GM12878 (cell line): ENCODE results near the gene GPC3. TPM values are rescaled to one million over a fixed set of nuclear protein-coding genes. Genes with fewer than 3 reads are reported as not detected.

ENCODE experiments used
- ATAC-seq: fragments of 200-7000 bp; cut with Tn5 transposase; 3 replicates; pipeline ENCODE4 v1.9.1; 2020; ENCODE audit warnings: mild to moderate bottlenecking, moderate library complexity
- BruUV-seq: library from RNA; stranded (reverse); fragments of 400-500 nt; replicated peaks from 2 replicates; lab custom pipeline; 2021; lab: Mats Ljungman, UMichigan
- CTCF ChIA-PET: fragments of 300-600 bp; sonication (Branson Sonifier 250); formaldehyde crosslinking; extraction: SDS; loops from one replicate; lab custom pipeline; 2021; ENCODE audit warnings: inconsistent platforms; lab: Yijun Ruan, JAX
- POLR2A ChIA-PET: fragments of 350-600 bp; formaldehyde crosslinking; extraction: SDS; loops from one replicate; lab custom pipeline; 2021; ENCODE audit warnings: inconsistent platforms; lab: Charles Lee
- RAD21 ChIA-PET: fragments of 300-600 bp; sonication (Branson Sonifier 250); formaldehyde crosslinking; loops from one replicate; lab custom pipeline; 2023; ENCODE audit warnings: antibody characterized with exemption; ENCODE audit not compliant: unreplicated experiment; lab: Charles Lee
- SMC1A ChIA-PET: fragments of 300-600 bp; sonication (Branson Sonifier 250); formaldehyde crosslinking; loops from one replicate; lab custom pipeline; 2023; ENCODE audit not compliant: unreplicated experiment, uncharacterized antibody; lab: Charles Lee
- DNase-seq: peaks from one replicate; pipeline ENCODE4 v3.0.0-alpha.2; 2011; ENCODE audit warnings: low read depth, low spot score
- FAIRE-seq: peaks from 3 replicates; lab custom pipeline; 2011; peaks lifted over from hg19 to GRCh38; lab: Jason Lieb, UNC
- H2AFZ ChIP-seq: 2 replicates; pipeline ENCODE4 v1.6.0; 2011; ENCODE audit warnings: low read depth, low read length, control low read depth; ENCODE audit not compliant: control insufficient read depth
- H3K27ac ChIP-seq: 2 replicates; pipeline ENCODE4 v1.5.1; 2011; ENCODE audit warnings: control low read depth; ENCODE audit not compliant: control insufficient read depth, insufficient read depth
- H3K27me3 ChIP-seq, 2 experiments: replicated peaks in 1 of 2; 2 replicates each; pipeline versions ENCODE4 v1.6.0 to v1.6.1; 2011; ENCODE audit warnings: low read length in 1 of 2; ENCODE audit not compliant: control insufficient read depth in 2 of 2, insufficient read depth in 2 of 2
- H3K36me3 ChIP-seq, 2 experiments: 2 replicates each; pipeline ENCODE4 v1.5.1; 2011; ENCODE audit warnings: low read length in 1 of 2; ENCODE audit not compliant: control insufficient read depth in 2 of 2, insufficient read depth in 2 of 2
- H3K4me1 ChIP-seq: 2 replicates; pipeline ENCODE4 v1.6.1; 2011; ENCODE audit warnings: mild to moderate bottlenecking, low read length, moderate library complexity, mixed read lengths; ENCODE audit not compliant: control insufficient read depth, insufficient read depth
- H3K4me2 ChIP-seq: 2 replicates; pipeline ENCODE4 v1.6.0; 2011; ENCODE audit warnings: control low read depth; ENCODE audit not compliant: control insufficient read depth, insufficient read depth
- H3K4me3 ChIP-seq: fragments of 200-600 bp; sonication (generic); 2 replicates; pipeline ENCODE4 v1.5.1; 2016
- H3K79me2 ChIP-seq: 2 replicates; pipeline ENCODE4 v1.6.0; 2011; ENCODE audit warnings: low read length; ENCODE audit not compliant: control insufficient read depth, insufficient read depth
- H3K9ac ChIP-seq: 2 replicates; pipeline ENCODE4 v1.8.0; 2011; ENCODE audit warnings: low read length, control low read depth, mixed read lengths; ENCODE audit not compliant: control insufficient read depth, insufficient read depth
- H3K9me3 ChIP-seq: replicated peaks from 3 replicates; pipeline ENCODE4 v1.5.1; 2011; ENCODE audit warnings: mild to moderate bottlenecking, low read length; ENCODE audit not compliant: control insufficient read depth, insufficient read depth
- H4K20me1 ChIP-seq: 2 replicates; pipeline ENCODE4 v1.6.0; 2011; ENCODE audit not compliant: control insufficient read depth, insufficient read depth
- BACH1 ChIP-seq: fragments of 450-650 bp; IDR thresholded peaks from 2 replicates; pipeline ENCODE4 v1.6.1; 2017; ENCODE audit warnings: mild to moderate bottlenecking, borderline replicate concordance
- CREB1 ChIP-seq: IDR thresholded peaks from 2 replicates; pipeline ENCODE4 v1.6.1; 2012; ENCODE audit warnings: low read depth, mild to moderate bottlenecking, inconsistent platforms
- DPF2 ChIP-seq: fragments of 450-650 bp; IDR thresholded peaks from 2 replicates; pipeline ENCODE4 v1.6.1; 2017; ENCODE audit warnings: mild to moderate bottlenecking
- ESRRA ChIP-seq: IDR thresholded peaks from 2 replicates; pipeline ENCODE4 v1.6.1; 2012; ENCODE audit warnings: mild to moderate bottlenecking, low read length, improper control_type of control experiment
- LARP7 ChIP-seq: fragments of 450-650 bp; IDR thresholded peaks from 2 replicates; pipeline ENCODE4 v1.6.1; 2017; ENCODE audit warnings: mild to moderate bottlenecking
- MYC ChIP-seq: IDR thresholded peaks from 2 replicates; pipeline ENCODE4 v1.6.1; 2011; ENCODE audit warnings: mild to moderate bottlenecking, low read length, moderate library complexity, inconsistent platforms; ENCODE audit not compliant: insufficient read depth, insufficient replicate concordance, insufficient read length, severe bottlenecking
- NBN ChIP-seq: fragments of 450-650 bp; IDR thresholded peaks from 2 replicates; pipeline ENCODE4 v1.6.1; 2016
- PAX8 ChIP-seq: fragments of 450-650 bp; IDR thresholded peaks from 2 replicates; pipeline ENCODE4 v1.6.1; 2017; ENCODE audit warnings: mild to moderate bottlenecking, moderate library complexity
- PML ChIP-seq: IDR thresholded peaks from 2 replicates; pipeline ENCODE4 v1.6.1; 2012; ENCODE audit warnings: low read length, inconsistent platforms
- RAD51 ChIP-seq: fragments of 450-650 bp; IDR thresholded peaks from 2 replicates; pipeline ENCODE4 v1.6.1; 2016; ENCODE audit warnings: moderate library complexity, mild to moderate bottlenecking, inconsistent platforms
- ZNF217 ChIP-seq: fragments of 450-650 bp; IDR thresholded peaks from 2 replicates; pipeline ENCODE4 v1.6.1; 2017; ENCODE audit warnings: antibody characterized with exemption, mild to moderate bottlenecking
- ZNF622 ChIP-seq: fragments of 450-650 bp; IDR thresholded peaks from 2 replicates; pipeline ENCODE4 v1.6.1; 2017; ENCODE audit warnings: mild to moderate bottlenecking, inconsistent platforms
- WGBS: methylation state at CpG from one replicate; pipeline ENCODE4 v1.1.6; 2016; ENCODE audit warnings: low lambda C conversion rate; ENCODE audit not compliant: insufficient replicate concordance, insufficient coverage; ENCODE audit errors: missing lambda C conversion rate; 5-methylcytosine and 5-hydroxymethylcytosine counted together
- in situ Hi-C: fragments of 300-500 bp; cut with MboI; formaldehyde crosslinking; loops from 9 replicates; pipeline ENCODE4 v1.14.3; 2018; ENCODE audit warnings: mixed read lengths
- intact Hi-C: fragments of 100-400 bp; cut with micrococcal nuclease; formaldehyde crosslinking; loops from one replicate; pipeline ENCODE4 v1.14.2; 2022; ENCODE audit not compliant: unreplicated experiment
- polyA plus RNA-seq, 11 experiments: library from polyadenylated mRNA; depleted of rRNA in 4 of 11; unstranded in 6 of 11; stranded (reverse) in 5 of 11; fragments of >200 nt; fragmentation: Nextera tagmentation in 4 of 11; fragmentation: Illumina TruSeq in 1 of 11; extraction: Ambion mirVana in 4 of 11; extraction: Trizol in 1 of 11; gene quantifications; 1 replicate in 1 of 11; 2 replicates in 10 of 11; pipeline versions ENCODE4 v1.2.1 to v1.2.3, GENCODE V29; 2011 to 2016; ENCODE audit warnings: inconsistent platforms in 2 of 11, missing spikeins in 2 of 11, low read depth in 1 of 11
- total RNA-seq, 4 experiments: library from RNA; depleted of rRNA in 3 of 4; stranded (reverse); fragments of >200 nt in 3 of 4; fragmentation: Illumina TruSeq in 1 of 4; extraction: Trizol in 1 of 4; gene quantifications; 2 replicates each; pipeline versions ENCODE4 v1.2.1 to v1.2.3, GENCODE V29; 2013 to 2021
- TF ChIP-seq, protein P1 (sequence below): fragments of 450-650 bp; IDR thresholded peaks from 2 replicates; pipeline ENCODE4 v1.6.1; 2018; ENCODE audit warnings: borderline replicate concordance, mild to moderate bottlenecking; ENCODE audit not compliant: partially characterized antibody
- TF ChIP-seq, protein P2 (sequence below): IDR thresholded peaks from 2 replicates; pipeline ENCODE4 v1.6.1; 2012; ENCODE audit warnings: mild to moderate bottlenecking, low read depth, low read length
- TF ChIP-seq, protein P3 (sequence below): IDR thresholded peaks from 2 replicates; pipeline ENCODE4 v1.6.1; 2011; ENCODE audit warnings: borderline replicate concordance, low read depth, mild to moderate bottlenecking, moderate library complexity, mixed read lengths, low read length; ENCODE audit not compliant: insufficient read depth; ENCODE audit errors: extremely low read length

The GPC3 gene
- total and polyA plus RNA-seq, 10 of the 15 experiments (the other 5 are each of a cell fraction or from before 2014, with no cell fraction given) = 0.09 to 0.82 TPM; not detected in 8

DNA sequence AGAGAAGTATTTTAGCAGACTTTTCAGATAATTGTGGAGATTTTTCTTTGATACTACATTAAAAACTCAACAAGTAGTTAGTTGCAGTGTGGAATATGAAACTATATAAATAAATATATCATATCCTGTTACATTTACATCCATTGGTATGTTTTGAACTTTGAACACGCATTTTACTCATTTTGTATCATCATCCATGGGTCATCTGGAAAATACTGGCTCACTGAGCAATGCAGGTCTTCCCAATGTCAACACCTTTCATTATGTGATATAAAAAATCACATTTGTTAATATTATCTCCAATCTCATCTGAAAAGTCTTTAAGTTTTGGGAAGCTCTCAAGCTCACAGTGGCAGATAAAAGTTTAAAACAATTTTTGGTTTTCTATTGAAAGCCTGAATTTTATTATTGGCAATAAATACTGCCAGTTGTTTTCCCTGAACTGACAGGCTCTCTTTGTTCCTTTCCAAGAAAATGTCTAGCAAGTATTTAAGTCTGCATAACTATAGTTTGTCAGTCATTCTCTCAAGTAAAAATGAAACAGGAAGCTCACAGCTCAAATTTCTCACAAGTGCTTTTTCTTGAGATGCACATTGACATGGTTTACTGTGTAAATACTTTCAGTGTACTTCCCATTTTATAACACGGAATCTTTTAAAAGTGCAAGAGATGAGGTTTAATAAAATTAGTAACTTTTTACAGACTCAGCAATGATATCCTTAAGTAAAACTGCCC, 386.6 kb downstream of the GPC3 start:
- no peaks in the 10 kb centered on the region for H4K20me1 ChIP-seq
- no peak overlapping the region for H2AFZ ChIP-seq
- H3K4me2 ChIP-seq = no peak overlapping the region
- TF ChIP-seq BACH1 = no peak
- TF ChIP-seq RAD51 = no peak
- TF ChIP-seq, protein P1, sequence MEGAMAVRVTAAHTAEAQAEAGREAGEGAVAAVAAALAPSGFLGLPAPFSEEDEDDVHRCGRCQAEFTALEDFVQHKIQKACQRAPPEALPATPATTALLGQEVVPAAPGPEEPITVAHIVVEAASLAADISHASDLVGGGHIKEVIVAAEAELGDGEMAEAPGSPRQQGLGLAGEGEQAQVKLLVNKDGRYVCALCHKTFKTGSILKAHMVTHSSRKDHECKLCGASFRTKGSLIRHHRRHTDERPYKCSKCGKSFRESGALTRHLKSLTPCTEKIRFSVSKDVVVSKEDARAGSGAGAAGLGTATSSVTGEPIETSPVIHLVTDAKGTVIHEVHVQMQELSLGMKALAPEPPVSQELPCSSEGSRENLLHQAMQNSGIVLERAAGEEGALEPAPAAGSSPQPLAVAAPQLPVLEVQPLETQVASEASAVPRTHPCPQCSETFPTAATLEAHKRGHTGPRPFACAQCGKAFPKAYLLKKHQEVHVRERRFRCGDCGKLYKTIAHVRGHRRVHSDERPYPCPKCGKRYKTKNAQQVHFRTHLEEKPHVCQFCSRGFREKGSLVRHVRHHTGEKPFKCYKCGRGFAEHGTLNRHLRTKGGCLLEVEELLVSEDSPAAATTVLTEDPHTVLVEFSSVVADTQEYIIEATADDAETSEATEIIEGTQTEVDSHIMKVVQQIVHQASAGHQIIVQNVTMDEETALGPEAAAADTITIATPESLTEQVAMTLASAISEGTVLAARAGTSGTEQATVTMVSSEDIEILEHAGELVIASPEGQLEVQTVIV = no peak
- no peak for TF ChIP-seq CREB1
- TF ChIP-seq DPF2 = no peak
- TF ChIP-seq, protein P2, sequence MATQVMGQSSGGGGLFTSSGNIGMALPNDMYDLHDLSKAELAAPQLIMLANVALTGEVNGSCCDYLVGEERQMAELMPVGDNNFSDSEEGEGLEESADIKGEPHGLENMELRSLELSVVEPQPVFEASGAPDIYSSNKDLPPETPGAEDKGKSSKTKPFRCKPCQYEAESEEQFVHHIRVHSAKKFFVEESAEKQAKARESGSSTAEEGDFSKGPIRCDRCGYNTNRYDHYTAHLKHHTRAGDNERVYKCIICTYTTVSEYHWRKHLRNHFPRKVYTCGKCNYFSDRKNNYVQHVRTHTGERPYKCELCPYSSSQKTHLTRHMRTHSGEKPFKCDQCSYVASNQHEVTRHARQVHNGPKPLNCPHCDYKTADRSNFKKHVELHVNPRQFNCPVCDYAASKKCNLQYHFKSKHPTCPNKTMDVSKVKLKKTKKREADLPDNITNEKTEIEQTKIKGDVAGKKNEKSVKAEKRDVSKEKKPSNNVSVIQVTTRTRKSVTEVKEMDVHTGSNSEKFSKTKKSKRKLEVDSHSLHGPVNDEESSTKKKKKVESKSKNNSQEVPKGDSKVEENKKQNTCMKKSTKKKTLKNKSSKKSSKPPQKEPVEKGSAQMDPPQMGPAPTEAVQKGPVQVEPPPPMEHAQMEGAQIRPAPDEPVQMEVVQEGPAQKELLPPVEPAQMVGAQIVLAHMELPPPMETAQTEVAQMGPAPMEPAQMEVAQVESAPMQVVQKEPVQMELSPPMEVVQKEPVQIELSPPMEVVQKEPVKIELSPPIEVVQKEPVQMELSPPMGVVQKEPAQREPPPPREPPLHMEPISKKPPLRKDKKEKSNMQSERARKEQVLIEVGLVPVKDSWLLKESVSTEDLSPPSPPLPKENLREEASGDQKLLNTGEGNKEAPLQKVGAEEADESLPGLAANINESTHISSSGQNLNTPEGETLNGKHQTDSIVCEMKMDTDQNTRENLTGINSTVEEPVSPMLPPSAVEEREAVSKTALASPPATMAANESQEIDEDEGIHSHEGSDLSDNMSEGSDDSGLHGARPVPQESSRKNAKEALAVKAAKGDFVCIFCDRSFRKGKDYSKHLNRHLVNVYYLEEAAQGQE = no peak
- no peak for TF ChIP-seq LARP7
- no peak for TF ChIP-seq PAX8
- TF ChIP-seq ZNF217 = no peak
- no peak for TF ChIP-seq ZNF622
- no peak for TF ChIP-seq ESRRA
- TF ChIP-seq PML = no peak
- no peak for TF ChIP-seq MYC
- TF ChIP-seq, protein P3, sequence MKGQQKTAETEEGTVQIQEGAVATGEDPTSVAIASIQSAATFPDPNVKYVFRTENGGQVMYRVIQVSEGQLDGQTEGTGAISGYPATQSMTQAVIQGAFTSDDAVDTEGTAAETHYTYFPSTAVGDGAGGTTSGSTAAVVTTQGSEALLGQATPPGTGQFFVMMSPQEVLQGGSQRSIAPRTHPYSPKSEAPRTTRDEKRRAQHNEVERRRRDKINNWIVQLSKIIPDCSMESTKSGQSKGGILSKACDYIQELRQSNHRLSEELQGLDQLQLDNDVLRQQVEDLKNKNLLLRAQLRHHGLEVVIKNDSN = no peak
- TF ChIP-seq NBN = no peak
- ChIA-PET SMC1A (interaction anchor here (0.8 kb wide), 1 partner anchor 9 kb away, joined by 3 read pairs; no protein-coding TSS in a partner anchor), RAD21 (interaction anchor here (1.0 kb wide), 1 partner anchor 11 kb away, joined by 3 read pairs; no protein-coding TSS in a partner anchor), CTCF (interaction anchor here (1.4 kb wide), 1 partner anchor 8 kb away, joined by 3 read pairs; no protein-coding TSS in a partner anchor), POLR2A (no interaction called here)
- ATAC-seq = no peak
- intact Hi-C loops = no loop called here
- no peak overlapping the region for H3K27ac ChIP-seq
- H3K79me2 ChIP-seq = no peaks in the 10 kb centered on the region
- H3K9me3 ChIP-seq = no peaks in the 10 kb centered on the region
- in situ Hi-C loops = no loop called here
- no peak for DNase-seq
- no peak overlapping the region for H3K9ac ChIP-seq
- H3K27me3 ChIP-seq = no peaks in the 10 kb centered on the region
- no peaks in the 10 kb centered on the region for H3K36me3 ChIP-seq
- FAIRE-seq = no peak
- WGBS = 2% methylated on average over 2 of the region's 2 CpGs
- H3K4me3 ChIP-seq = no peak overlapping the region
- H3K4me1 ChIP-seq = no peaks in the 10 kb centered on the region
- BruUV-seq = no TSS peak
